ENCODE data around the gene EPB41L2.
"Not testable (repeated sequence)": the region's sequence is repeated elsewhere in the genome, so short reads cannot be mapped to it uniquely, and the experiment has no call there.

EPB41L2 gene

DNA sequence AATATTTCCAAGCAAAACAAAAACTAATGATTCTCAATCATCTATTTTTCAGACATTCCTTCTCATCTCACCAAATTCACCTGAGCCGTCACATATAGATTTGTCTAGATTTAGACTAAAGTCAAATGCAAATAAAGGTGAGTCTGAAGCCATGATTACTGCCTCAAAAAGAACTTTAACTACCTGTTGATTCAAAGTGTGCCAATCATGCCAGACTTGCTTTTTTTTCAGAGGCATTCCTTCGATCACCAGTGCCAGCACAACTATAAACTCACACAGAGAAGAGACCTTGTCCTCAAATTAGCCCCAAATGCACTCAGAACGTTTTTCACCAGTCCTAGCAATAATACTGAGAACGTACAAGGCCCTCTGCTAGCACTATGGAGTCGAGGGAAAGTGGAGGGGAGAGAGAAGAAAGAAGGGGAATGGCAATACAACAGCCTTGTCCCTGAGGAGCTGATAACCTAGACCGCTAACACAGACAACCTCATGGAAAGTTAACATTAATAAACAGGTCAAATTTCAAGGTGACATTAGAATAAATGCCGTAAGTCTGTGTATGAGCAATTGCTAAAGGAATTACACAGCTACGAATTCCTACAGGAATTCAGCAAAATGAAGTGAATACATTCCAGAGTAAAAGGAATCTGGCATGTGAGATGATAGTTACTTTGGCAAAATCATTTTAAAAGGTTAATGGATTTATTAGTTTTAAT, 60.9 kb downstream of the EPB41L2 start:
- DNase-seq, result no peak

DNA sequence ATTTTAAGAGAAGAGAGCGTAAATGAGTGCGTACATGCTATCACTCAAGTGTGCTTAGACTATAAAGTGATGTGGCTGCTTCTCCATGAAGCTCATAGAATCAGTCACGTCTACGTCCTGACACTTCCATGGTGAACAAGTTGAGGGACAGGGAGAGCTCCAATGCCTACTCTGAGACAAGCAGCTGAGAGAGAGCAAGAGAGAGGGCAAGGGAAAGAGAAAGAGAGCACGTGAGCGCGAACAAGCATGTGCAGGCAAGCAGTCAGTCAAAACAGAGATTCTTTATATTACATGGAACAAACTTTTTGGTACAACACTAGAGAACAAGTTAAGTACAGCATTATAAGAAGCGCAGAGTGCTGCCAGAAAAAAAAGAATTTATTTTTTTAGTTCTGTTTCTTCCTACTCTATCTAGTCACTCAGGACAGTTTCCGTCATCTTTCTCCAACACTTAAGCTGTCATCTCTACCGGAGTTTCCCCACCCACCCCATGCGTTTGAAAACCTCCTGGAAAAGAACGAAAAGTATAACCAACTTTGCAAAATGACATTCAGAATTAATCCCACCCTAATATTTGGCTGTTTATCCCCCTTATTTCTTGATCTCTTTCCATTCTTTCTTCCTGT, 61.8 kb downstream of the EPB41L2 start:
- DNase-seq, result no peak

DNA sequence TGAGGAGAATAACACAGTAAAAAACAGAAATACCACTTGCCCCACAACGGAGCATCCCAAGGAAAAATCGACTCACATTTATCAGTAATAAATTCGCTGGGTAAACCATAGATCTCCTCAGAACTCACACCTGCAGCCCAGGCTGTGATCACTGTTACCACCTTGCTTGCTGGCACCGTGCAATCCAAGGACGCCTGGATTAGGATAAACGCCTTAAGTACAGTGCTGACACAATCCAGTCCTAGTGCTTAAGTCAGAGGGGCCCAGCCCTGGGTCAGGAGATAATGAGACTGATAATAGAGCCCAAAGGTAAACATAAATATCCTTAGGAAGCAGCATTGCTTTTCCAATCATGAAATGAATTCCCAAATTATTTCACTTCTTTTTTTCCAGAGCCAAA, 62.5 kb downstream of the EPB41L2 start:
- DNase-seq, result no peak

DNA sequence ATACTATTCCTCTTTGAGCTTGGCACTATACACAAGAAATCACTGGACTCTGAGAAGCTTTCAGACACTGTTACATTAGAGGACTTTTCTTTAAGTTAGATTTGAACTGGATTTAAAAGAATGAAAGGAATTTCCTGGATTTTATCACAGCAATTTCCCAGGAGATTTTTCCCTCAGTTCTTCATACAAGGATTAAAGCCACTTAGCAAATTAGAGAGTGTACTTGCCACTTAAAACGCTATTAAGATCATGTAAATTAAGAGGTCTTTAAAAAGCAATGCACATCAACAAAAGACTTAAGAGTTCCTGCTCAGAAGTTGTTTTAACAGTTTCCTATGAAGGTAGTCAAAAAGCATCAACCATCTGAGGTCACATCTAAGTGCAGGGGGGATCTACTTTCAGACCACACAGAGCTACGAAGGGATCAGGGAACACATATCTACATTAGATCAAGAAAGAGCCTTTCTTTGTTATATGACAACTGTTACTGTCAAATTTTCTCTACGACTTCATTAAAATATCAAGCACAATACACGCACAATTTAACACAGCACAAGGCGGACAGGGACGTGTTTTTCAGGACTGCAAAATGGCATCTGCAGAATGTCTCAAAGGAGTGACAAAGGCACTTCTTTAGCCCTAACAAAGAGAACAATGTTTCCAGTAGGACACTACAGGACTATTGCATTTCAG, 65.8 kb downstream of the EPB41L2 start:
- no peak for DNase-seq

DNA sequence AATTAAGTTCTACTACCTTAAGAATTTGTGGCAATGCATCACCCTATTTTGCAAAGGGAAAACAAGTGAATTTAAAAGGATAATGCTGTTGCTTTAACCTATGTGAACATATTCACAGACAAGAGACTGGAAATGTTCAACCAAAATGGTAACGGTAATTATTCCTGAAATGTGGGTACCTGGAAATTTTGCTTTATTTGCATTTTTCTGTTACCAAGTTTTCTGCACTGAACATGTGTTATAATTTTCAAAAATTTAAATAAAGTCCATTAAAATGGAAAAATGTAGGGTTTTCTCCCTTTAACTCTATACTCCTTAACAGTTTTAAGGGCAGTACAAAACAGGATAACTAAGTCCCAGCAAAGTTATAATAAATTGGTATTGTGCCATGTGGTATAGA, 66.4 kb downstream of the EPB41L2 start:
- no peak for DNase-seq

DNA sequence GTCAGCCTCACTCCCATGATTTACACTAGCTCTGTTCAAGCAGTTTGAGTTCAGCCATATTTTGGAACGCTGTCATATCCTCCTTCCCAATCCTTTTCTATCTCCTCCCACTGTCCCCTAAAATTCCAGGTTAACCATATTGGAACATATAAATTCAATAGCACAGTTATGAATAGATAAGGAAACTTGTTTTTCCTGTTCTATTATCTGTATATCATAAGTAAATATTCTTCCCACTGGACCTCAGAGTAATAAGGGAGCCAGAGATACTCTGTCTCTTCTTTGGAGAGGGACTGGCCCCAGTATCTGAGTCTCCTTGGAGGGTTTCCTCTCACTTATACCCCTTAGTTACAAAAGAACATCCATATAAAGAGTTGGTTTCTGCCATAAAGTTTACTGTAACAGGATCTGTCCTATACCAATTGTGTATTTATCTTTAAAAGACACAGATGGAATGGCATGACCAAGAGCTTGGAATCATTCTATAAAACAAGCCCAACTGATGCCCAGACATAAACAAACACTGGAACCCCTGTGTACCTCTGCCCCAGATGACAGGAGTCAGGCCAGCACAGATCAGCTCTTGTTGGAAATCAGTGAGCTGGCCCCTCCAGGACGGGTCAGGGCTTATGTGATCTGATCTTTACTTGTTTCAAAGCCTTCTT, 67.1 kb downstream of the EPB41L2 start:
- DNase-seq, result no peak

DNA sequence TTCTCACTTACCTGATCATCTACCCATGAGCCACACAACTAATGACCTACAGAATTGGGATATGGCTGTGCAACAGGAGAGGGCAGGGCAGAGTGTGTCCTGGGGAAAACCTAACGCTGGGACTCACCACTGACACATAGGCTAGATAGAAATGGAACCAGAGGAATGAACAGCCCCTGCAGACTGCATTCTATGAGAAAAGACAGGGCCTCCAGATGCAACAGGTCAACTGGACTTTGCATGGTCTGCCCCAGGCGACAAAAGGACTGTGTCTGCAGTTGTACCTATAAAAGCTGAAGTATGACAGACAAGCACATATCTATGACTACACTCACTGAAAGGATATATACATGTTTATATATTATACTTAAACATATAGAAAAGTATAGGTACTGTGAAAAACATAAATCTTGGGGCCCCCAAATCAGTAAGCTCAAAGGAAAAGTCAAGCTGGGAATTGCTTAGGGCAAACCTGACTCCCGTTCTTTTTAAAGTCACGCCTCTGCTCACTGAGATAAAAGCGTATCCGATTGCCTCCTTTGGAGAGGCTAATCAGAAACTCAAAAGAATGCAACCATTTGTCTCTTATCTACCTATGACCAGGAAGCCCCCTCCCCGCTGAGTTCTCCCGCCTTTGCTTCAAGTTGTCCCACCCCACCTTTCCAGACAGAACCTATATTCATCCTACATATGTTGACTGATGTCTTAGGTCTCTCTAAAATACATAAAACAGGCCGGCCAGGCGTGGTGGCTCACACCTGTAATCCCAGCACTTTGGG, 68.5 kb downstream of the EPB41L2 start:
- DNase-seq, result no peak

DNA sequence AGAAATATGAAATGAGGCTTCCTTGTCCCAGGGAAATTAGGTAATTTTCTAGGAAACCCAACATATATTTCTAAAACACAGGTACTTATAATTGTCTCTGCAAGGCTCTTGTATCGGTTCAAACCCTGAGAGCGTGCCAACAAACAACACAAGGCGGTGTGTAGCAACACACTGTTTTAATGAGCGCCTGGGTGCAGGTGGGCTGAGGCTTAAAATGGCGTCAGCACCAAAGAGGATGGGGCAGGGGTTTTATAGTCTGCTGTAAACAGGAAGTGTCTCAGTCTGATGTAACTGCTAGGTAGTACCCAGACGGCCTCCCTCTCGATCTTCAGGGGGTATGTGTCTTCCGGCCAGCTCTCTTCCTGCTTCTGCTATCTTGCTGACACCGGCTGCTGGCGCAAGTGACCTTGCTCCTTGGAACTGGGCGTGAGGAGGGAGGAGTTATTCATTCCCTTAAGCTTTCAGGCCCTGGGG, 69.7 kb downstream of the EPB41L2 start:
- no peak for DNase-seq

DNA sequence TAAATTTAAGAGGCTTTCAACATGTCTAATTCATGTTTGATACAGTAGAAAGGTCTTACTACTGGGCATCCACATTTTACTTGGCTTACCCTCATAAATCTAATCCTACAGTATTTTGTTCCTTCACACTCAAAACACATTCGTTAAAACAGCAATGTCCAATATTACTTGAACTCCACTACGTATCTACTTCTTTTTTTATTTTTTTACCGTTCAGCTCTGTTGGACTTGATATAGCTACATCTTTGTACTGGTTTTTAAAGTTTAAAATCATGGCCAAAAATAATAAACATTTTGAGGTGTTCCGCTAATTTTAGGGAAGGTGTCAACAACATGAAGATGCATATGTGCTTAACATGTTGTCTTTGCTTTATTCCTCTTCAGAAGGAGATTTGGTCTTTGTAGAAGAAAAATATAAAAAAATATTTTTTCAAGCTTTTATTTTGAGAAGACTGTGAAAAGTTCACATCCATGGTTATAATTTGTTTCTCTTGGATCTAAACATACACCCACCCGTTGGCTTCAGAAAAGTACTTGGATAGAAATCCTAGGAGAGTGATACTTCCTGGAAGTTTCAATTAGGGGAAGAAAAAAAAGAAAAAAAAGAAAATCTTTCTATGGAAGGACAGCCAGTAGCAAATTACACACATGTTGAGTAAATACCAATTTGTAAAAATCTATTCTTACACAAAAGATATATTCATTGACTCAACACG, 71.5 kb downstream of the EPB41L2 start:
- no peak for DNase-seq

DNA sequence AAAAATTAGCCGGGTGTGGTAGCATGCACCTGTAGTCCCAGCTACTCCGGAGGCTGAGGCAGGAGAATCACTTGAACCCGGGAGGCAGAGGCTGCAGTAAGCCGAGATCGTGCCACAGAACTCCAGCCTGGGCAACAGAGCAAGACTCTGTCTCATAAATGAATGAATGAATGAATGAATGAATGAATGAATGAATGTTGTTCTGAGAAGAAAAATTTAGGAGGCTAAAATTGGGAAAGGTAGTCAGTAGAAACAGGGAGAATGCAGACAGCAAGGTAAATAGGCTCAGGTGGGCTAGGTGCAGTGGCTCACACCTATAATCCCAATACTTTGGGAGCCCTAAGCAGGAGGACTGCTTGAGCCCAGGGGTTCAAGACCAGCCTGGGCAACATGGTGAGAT, 75.5 kb downstream of the EPB41L2 start:
- not testable (repeated sequence) for DNase-seq

DNA sequence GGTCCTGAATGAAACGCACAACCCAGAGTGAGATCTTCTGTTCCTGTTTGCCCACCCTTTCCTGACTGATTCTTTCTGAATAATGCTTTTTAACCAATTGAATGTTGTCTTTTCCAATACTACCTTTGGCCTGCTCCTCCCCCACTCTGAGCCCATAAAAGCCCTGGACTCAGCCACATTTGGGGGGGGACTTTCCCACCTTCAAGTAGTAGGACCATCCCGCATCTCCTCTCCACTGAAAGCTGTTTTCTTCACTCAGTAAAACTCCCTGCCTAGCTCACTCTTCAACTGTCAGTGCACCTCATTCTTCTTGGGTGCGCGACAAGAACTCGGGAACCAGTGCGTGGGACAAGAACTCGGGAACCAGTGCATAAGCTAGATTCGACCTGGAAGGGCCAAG, 77.9 kb downstream of the EPB41L2 start:
- no peak for DNase-seq

DNA sequence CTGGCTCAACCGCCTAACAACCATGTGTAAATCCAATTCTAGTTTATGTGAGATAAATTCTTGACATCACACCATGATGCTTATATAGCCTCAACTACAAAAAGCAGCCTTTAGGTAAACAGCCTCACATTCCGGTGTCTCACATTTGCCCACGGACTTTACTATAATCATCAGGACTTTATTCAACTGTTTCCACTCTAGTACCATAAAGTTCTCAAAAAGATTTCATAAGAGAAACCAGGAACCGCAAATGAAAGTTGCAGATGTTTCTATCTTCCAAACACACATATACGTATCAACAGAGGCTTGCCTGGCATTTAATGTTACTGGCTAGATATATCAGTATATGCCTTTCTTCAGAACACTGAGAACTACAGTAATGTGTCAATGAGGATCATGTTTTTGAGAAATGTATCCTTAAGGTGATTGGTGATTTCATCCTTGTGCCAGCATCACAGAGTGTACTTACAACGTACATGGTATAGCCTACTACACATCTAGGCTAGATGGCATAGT, 80.0 kb downstream of the EPB41L2 start:
- DNase-seq, result no peak

DNA sequence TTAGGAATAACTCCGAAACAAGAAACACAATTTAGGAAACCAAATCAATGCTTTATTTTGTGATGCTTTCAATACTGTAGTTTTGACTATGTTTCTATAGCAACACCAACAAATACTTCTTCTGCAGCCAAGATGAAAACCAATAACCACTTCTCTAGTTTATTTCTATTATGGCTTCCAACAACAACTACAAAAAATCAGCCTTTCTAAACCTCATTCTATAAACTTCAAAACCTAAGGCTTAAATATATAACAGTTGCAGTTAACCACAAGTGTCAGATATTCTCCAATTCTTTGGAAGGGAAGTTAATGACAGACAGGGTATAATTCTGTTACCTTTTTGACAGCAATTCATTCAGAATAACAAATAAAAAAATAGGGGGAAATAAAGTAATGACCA, 80.9 kb downstream of the EPB41L2 start:
- DNase-seq, result no peak

DNA sequence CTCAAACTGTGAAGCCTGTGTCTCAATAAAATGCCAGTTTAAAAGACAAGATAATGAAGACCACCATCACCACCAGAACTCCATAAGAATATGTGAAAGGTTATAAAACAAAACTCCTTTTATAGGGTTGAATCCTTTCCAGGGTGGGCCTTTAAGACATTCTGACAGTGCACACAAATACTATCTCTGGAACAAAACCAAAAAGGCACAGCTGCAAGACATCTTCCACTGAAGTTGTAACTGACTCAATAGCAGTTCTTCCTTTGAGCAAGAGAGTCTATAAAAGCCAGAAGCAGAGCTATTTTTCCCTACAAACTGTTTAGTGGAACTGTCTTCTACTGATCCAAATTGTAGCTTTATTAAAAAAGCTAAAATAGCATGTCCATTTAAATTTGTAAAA, 81.6 kb downstream of the EPB41L2 start:
- DNase-seq, result no peak

DNA sequence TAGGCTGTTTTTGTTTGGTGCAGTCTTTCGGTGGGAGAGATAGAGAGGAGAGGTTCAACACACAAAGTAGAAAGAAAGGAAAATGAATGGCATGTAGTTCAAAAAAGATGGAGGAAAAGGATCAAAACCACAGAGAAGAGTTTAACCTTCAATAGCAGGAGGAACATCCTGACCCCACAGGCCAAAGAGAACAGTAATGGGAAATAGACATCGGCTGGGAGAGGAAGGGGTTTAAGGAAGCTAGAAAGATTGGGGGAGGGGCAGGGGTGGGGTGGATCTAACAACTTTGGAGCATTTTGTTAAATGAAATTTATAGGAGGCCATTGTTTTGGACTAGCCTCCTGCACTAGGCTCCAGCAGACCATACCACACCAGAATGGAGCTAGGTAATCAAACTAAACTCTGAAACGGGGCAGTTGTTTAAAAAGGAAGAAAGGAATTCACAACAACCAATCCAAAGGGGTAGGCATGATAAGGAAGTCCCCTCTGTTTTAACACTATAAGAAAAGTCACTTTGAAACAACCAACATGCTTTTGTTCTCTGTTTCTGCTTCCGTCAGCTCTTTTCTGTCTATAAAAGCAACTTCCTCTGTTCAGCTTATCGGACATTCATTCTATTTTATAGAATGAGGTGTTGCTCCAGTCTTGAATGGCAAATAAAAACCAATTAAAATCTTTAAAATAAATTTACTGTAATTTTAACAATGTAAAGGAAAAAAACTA, 82.6 kb downstream of the EPB41L2 start:
- no peak for DNase-seq

DNA sequence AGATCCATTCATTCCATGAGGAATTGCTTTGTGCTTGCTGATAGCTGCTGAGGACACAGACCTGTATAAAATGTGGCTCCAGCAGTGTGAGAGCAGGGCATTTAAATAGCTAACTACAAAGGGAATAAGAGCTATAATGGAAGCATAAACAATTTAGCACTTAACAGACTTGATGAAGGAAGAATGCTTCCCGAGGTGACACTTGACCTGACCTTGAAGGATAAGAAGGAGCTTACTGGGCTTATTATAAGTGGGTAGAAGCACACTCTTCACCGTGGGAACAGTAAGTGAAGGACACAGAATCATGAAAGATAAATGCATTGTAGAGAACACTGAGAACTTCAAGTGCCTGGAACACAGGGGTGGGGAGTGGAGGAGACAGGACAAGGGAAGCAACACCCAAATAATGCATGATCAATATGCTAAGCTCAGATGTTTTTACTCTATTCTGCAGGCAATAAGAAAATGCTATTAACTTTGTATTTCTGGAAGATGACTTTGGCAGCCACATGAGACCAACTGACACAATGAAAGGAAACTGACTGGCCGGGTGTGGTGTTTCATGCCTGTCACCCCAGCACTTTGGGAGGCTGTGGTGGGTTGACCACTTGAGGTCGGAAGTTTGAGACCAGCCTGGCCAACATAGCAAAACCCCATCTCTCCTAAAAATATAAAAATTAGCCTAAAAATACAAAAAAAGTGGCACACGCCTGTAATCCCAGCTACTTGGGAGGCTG, 84.2 kb downstream of the EPB41L2 start:
- no peak for DNase-seq

DNA sequence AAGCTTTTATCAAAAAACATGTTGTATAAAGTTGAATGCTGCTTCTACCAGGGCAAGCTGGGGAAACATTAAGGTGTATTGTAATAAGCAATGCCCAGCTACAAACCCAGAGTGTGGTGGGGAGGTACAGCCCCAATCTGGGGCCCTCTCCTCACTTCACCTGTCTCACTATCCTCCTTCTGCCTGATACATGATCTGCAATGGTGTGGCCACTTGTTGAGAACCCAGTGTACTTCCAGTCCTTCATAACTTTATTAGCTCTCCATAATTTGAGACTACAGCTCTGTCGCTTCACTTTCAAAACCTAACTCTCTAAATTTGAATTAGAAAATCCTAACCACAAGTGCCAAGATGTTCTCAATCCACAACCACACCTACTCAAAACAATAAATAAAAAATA, 84.9 kb downstream of the EPB41L2 start:
- DNase-seq, result no peak

DNA sequence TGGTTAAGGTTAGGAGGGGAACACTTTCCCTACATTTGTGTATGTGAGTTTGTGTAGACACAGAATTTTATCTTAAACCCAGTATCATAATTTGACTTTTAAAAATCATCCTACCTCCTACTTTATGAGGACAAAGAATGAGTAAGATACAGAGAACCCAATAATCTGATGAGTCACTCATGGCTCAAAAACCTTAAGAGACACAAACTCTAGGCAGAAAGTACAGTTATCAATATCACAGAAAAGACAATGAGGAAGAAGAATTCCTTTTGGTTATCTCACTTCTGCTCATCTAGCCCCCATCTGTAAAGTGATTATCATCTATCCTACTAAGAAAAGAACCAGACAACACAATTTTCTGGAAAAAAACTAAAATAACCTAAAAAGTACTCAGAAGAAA, 87.7 kb downstream of the EPB41L2 start:
- no peak for DNase-seq

DNA sequence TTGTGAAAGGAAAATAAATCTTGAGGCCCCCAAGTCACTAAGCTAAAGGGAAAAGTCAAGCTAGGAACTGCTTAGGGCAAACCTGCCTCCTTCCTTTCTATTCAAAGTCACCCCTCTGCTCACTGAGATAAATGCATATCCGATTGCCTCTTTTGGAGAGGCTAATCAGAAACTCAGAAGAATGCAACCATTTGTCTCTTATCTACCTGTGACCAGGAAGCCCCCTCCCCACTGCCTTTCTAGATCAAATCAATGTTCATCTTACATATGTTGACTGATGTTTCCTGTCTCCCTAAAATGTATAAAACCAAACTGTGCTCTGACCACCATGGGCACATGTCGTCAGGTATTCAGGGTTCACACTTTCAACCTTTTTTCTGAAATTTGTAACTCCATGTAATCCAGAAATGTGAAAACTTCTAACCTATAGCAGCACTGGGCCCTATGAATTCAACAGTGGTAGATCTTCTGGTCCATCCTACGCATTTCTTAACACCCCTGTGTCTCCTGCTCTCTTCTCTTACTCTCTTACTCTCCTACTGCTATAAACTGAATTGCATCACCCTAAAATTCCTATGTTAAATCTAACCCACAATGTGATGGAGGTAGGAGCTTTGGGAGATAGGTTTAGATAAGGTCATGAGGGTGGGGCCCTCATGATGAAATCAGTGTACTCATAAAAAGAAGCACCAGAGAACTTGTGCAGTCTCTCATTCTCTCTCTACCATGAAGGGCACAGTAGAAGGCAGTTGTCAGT, 89.3 kb downstream of the EPB41L2 start:
- no peak for DNase-seq

DNA sequence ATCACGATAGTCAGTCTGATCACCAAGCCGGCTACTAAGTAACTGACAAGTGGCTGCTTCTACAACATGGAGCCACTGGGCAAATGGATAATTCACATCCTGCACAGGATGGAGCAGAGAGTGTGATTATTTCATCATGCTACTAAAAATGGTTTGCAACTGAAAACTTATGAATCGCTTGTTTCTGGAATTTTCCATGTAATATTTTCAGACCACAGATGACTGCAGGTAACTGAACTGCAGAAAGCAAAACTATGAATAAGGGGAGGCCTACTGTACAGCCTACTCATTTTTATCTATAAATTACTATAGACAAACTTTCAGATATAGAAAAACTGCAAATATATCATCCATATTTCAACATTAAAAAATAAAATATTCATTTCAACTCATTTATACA, 91.5 kb downstream of the EPB41L2 start:
- no peak for DNase-seq
